Measurements from ENCODE around the gene ZC2HC1C. TPM values are rescaled to one million over a fixed set of nuclear protein-coding genes. Genes with fewer than 3 reads are reported as not detected.

Gene ZC2HC1C
- polyA plus RNA-seq, 1 donor (not counting 4 experiments of a cell fraction or from before 2014, with no cell fraction given), result 0.68 TPM

GRCh38 chr14:75090353-75090752, 20.9 kb downstream of the ZC2HC1C start:
- H3K27ac ChIP-seq (ENCODE audit: control insufficient read depth, insufficient read depth, low read length), result no peak overlapping the region
- no peak overlapping the region for H2AFZ ChIP-seq (ENCODE audit: control insufficient read depth, low read length)
- TF ChIP-seq CTCF (optimal IDR thresholded peaks at IDR 0.05 in 1 of 3, IDR thresholded peaks at IDR 0.05 in 1 of 3, conservative IDR thresholded peaks at IDR 0.05 in 1 of 3; ENCODE audit: extremely low read depth in 1 of 3, insufficient read depth in 2 of 3, low read length in 3 of 3) (no peak), EZH2 (IDR thresholded peaks at IDR 0.05; ENCODE audit: low read length) (no peak)
- no peak overlapping the region for H3K9ac ChIP-seq (ENCODE audit: control insufficient read depth, extremely low read depth, insufficient read depth, low read length)
- H3K79me2 ChIP-seq (ENCODE audit: control insufficient read depth, insufficient read depth, low read length), result no peaks in the 10 kb centered on the region
- H3K4me2 ChIP-seq (ENCODE audit: control insufficient read depth, extremely low read depth, insufficient read depth, low read depth, low read length), result no peak overlapping the region
- H3K4me1 ChIP-seq (ENCODE audit: control insufficient read depth, extremely low read depth, insufficient read depth, low read length), result no peaks in the 10 kb centered on the region
- no peaks in the 10 kb centered on the region for H3K9me3 ChIP-seq (ENCODE audit: control insufficient read depth, low read depth, low read length)
- H3K4me3 ChIP-seq (ENCODE audit: control insufficient read depth in 2 of 3, extremely low read depth in 1 of 3, insufficient read depth in 2 of 3, low read depth in 1 of 3, low read length in 3 of 3), result no peak overlapping the region
- peaks cover 8 to 21% of the 10 kb centered on the region in 2 experiments for H3K36me3 ChIP-seq (ENCODE audit: control insufficient read depth in 2 of 2, extremely low read depth in 1 of 2, insufficient read depth in 2 of 2, low read length in 2 of 2)
- no peak for FAIRE-seq
- no peak for DNase-seq (ENCODE audit: low read depth, low spot score)
- dilution Hi-C loops (cut with MboI; ENCODE audit: extremely low pct_ligation_motif_present, low sequenced_read_pairs), result no loop called here
- H3K9me1 ChIP-seq (ENCODE audit: control insufficient read depth, extremely low read depth, insufficient read depth, low read length), result no peaks in the 10 kb centered on the region
- H3K27me3 ChIP-seq (ENCODE audit: control insufficient read depth, extremely low read depth, insufficient read depth, low read length), result no peaks in the 10 kb centered on the region
- no peaks in the 10 kb centered on the region for H4K20me1 ChIP-seq (ENCODE audit: control insufficient read depth, extremely low read depth, insufficient read depth, low read length)

- FAIRE-seq, result no peak
- Histone ChIP-seq H3K9me3 (ENCODE audit: control insufficient read depth, low read depth, low read length) (no peaks in the 10 kb centered on the region), H3K4me2 (ENCODE audit: control insufficient read depth, extremely low read depth, insufficient read depth, low read depth, low read length) (no peak overlapping the region), H3K4me1 (ENCODE audit: control insufficient read depth, extremely low read depth, insufficient read depth, low read length) (no peaks in the 10 kb centered on the region), H3K27me3 (ENCODE audit: control insufficient read depth, extremely low read depth, insufficient read depth, low read length) (no peaks in the 10 kb centered on the region), H3K9ac (ENCODE audit: control insufficient read depth, extremely low read depth, insufficient read depth, low read length) (no peak overlapping the region), H3K9me1 (ENCODE audit: control insufficient read depth, extremely low read depth, insufficient read depth, low read length) (no peaks in the 10 kb centered on the region), H4K20me1 (ENCODE audit: control insufficient read depth, extremely low read depth, insufficient read depth, low read length) (no peaks in the 10 kb centered on the region), H3K36me3 (ENCODE audit: control insufficient read depth in 2 of 2, extremely low read depth in 1 of 2, insufficient read depth in 2 of 2, low read length in 2 of 2) (peaks cover 12 to 21% of the 10 kb centered on the region in 2 experiments), H2AFZ (ENCODE audit: control insufficient read depth, low read length) (no peak overlapping the region), H3K79me2 (ENCODE audit: control insufficient read depth, insufficient read depth, low read length) (no peaks in the 10 kb centered on the region), H3K4me3 (ENCODE audit: control insufficient read depth in 2 of 3, extremely low read depth in 1 of 3, insufficient read depth in 2 of 3, low read depth in 1 of 3, low read length in 3 of 3) (no peak overlapping the region), H3K27ac (ENCODE audit: control insufficient read depth, insufficient read depth, low read length) (no peak overlapping the region)
- DNase-seq (ENCODE audit: low read depth, low spot score), result no peak
- TF ChIP-seq CTCF (optimal IDR thresholded peaks at IDR 0.05 in 1 of 3, IDR thresholded peaks at IDR 0.05 in 1 of 3, conservative IDR thresholded peaks at IDR 0.05 in 1 of 3; ENCODE audit: extremely low read depth in 1 of 3, insufficient read depth in 2 of 3, low read length in 3 of 3), result no peak
- dilution Hi-C loops (cut with MboI; ENCODE audit: extremely low pct_ligation_motif_present, low sequenced_read_pairs), result no loop called here
Measured at GRCh38 chr14:75091251-75091650, 21.8 kb downstream of the ZC2HC1C start.
